GM19193 (cell line): ENCODE measurements around the gene ATRNL1.

Experiments
- POLR2A ChIP-seq: IDR thresholded peaks from 4 replicates; pipeline ENCODE4 v1.6.1; 2011; ENCODE audit not compliant: insufficient read depth, insufficient read length; ENCODE audit errors: extremely low read depth

The ATRNL1 gene

GRCh38 chr10:115965376-115965775 lies 872.2 kb downstream of the ATRNL1 start:
- no peak for TF ChIP-seq POLR2A

- no peak for TF ChIP-seq POLR2A
Observed at GRCh38 chr10:115968236-115968635, 875.1 kb downstream of the ATRNL1 start.

GRCh38 chr10:115969591-115969990 lies 876.4 kb downstream of the ATRNL1 start:
- TF ChIP-seq POLR2A: no peak

- no peak for TF ChIP-seq POLR2A
Observed at GRCh38 chr10:115971921-115972320, 878.8 kb downstream of the ATRNL1 start.

- no peak for TF ChIP-seq POLR2A
Observed at GRCh38 chr10:115972426-115972825, 879.3 kb downstream of the ATRNL1 start.

GRCh38 chr10:115974351-115974750 lies 881.2 kb downstream of the ATRNL1 start:
- TF ChIP-seq POLR2A: no peak

GRCh38 chr10:115974816-115975430 lies 881.8 kb downstream of the ATRNL1 start:
- no peak for TF ChIP-seq POLR2A

- TF ChIP-seq POLR2A: no peak
Observed at GRCh38 chr10:115975506-115975905, 882.3 kb downstream of the ATRNL1 start.

GRCh38 chr10:115976342-115976741 lies 883.2 kb downstream of the ATRNL1 start:
- no peak for TF ChIP-seq POLR2A

- no peak for TF ChIP-seq POLR2A
Observed at GRCh38 chr10:115977855-115978254, 884.7 kb downstream of the ATRNL1 start.

- no peak for TF ChIP-seq POLR2A
Observed at GRCh38 chr10:115979576-115979975, 886.4 kb downstream of the ATRNL1 start.

GRCh38 chr10:115980470-115980869 lies 887.3 kb downstream of the ATRNL1 start:
- no peak for TF ChIP-seq POLR2A

GRCh38 chr10:115981081-115981480 lies 887.9 kb downstream of the ATRNL1 start:
- no peak for TF ChIP-seq POLR2A

- TF ChIP-seq POLR2A: no peak
Observed at GRCh38 chr10:115982076-115982475, 888.9 kb downstream of the ATRNL1 start.

- no peak for TF ChIP-seq POLR2A
Observed at GRCh38 chr10:115982526-115982925, 889.4 kb downstream of the ATRNL1 start.

GRCh38 chr10:115985786-115986185 lies 892.6 kb downstream of the ATRNL1 start:
- no peak for TF ChIP-seq POLR2A

GRCh38 chr10:115988380-115988779 lies 895.2 kb downstream of the ATRNL1 start:
- no peak for TF ChIP-seq POLR2A
